Activated T-cell treated with anti-CD3 and anti-CD28 coated beads, Interleukin-2, amount 50 U/mL, for 24 hours (primary cell): ENCODE measurements around the gene CCND1.
"Not testable (repeated sequence)": the region's sequence is repeated elsewhere in the genome, so short reads cannot be mapped to it uniquely, and the experiment has no call there.

Source experiments
- DNase-seq: peaks from one replicate; pipeline ENCODE4 v3.0.0-alpha.2; 2020
- H3K27ac Mint-ChIP-seq: 2 replicates; pipeline ENCODE4 v1.8.0; 2020; ENCODE audit warnings: mild to moderate bottlenecking, mixed read lengths
- H3K27me3 Mint-ChIP-seq: 2 replicates; pipeline ENCODE4 v1.8.0; 2020; ENCODE audit warnings: mixed read lengths
- H3K36me3 Mint-ChIP-seq: 2 replicates; pipeline ENCODE4 v1.8.0; 2020; ENCODE audit warnings: low read depth, mixed read lengths
- H3K4me1 Mint-ChIP-seq: 2 replicates; pipeline ENCODE4 v1.8.0; 2020; ENCODE audit warnings: low read depth, mixed read lengths
- H3K4me3 Mint-ChIP-seq: 2 replicates; pipeline ENCODE4 v1.8.0; 2020; ENCODE audit warnings: mild to moderate bottlenecking, moderate library complexity, mixed read lengths
- H3K9me3 Mint-ChIP-seq: 2 replicates; pipeline ENCODE4 v1.8.0; 2020; ENCODE audit warnings: mixed read lengths

Gene CCND1

DNA sequence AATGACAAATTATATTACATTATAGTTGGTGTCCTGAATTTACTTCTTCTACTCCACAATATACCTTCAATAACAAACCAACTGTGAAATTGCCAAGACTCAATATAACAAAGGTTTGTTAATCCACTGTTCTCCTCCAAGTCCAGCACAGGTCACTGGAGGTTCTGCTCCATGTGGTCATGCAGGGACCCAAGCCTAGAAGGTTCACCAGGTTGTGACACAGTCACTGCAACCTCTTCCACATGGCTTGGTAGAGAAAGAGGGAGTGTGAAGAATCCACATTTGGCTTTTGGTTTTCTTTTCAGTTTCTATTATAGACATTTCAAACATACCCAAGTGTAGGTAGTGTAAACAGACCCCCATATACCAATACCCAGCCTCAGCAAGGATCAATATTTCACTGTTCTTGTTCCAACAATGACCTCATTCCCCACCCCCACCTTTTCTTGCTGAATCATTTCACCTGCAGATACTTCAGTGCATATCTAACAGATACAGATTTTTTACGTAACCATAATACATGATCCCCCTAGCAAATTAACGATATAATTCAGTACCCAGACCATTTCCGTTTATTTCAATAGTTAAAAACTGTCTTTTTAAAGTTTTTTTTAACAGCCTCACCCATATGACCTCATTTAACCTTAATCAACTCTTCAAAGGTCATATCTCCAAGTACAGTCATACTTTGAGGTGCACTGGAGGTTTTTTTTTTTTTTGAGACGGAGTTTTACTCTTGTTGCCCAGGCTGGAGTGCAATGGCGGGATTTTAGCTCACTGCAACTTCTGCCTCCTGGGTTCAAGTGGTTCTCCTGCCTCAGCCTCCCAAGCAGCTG is 48.7 kb downstream of the CCND1 start:
- Mint-ChIP-seq H3K4me3 (no peak overlapping the region), H3K4me1 (peaks cover 15% of the 10 kb centered on the region), H3K27ac (no peak overlapping the region), H3K9me3 (no peaks in the 10 kb centered on the region), H3K27me3 (peaks cover 69% of the 10 kb centered on the region), H3K36me3 (no peaks in the 10 kb centered on the region)
- no peak for DNase-seq

DNA sequence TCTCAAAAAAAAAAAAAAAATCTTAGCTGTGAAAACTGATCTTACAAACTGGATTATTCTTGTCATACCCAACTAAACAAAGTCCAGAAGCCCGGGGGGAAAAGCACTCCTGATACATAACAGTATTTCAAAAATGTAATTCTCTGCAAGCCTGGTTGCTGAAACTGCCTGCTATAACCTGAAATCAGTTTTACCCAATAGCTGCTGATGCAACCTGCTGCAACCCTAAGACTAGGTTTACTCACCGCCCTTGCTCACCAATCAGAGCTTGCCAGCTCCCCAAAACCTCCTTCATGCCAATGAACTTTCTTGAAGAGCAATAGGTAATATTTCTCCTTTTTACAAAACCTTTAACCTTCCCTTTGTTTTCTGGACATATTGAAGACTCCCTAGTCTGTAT is 50.5 kb downstream of the CCND1 start:
- H3K36me3 Mint-ChIP-seq, result no peaks in the 10 kb centered on the region
- no peak for DNase-seq
- H3K27me3 Mint-ChIP-seq, result peaks cover 74% of the 10 kb centered on the region
- H3K4me1 Mint-ChIP-seq, result peaks cover 11% of the 10 kb centered on the region
- H3K9me3 Mint-ChIP-seq, result no peaks in the 10 kb centered on the region
- no peak overlapping the region for H3K4me3 Mint-ChIP-seq
- H3K27ac Mint-ChIP-seq, result no peak overlapping the region

DNA sequence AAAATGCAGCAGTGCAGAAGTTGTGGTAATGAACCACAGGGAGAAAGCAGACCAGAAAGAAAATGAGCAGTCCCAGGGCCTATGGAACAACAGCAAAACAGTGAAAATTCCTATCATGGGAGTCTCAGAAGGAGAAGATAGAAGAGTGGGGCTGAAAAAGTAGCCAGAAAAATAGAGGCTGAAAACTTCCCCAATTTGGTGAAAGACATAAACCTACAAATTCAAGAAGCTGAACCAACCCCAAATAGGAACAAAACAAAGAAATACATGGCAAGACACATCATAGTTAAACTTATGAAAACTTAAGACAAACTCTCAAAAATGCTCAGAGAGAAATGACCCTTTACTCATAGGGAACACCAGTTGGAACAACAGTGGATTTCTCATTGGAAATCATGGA is 51.5 kb downstream of the CCND1 start:
- H3K27me3 Mint-ChIP-seq, result peaks cover 77% of the 10 kb centered on the region
- H3K36me3 Mint-ChIP-seq, result no peaks in the 10 kb centered on the region
- H3K27ac Mint-ChIP-seq, result no peak overlapping the region
- DNase-seq, result no peak
- no peaks in the 10 kb centered on the region for H3K9me3 Mint-ChIP-seq
- peaks cover 11% of the 10 kb centered on the region for H3K4me1 Mint-ChIP-seq
- no peak overlapping the region for H3K4me3 Mint-ChIP-seq

DNA sequence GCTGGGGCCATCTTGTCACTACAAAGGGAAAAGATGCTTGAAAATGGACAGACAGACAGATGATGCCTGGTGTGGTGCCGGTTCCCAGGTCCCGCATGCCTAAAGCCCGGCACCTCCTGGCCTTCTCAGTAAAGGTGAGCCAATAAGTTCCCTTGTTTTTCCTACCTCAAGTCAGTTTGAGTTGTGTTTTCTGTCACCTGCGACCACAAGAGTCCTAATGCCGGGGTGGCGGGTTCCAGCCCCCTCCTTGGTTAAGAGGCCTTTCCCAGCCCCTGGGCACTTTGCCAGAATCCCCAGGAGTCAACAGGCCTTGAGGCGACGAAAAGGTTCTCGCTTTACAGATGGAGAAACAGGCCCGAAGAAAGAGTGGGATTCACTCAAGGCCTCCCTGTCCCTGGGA is 53.8 kb downstream of the CCND1 start:
- Mint-ChIP-seq H3K27ac (no peak overlapping the region), H3K27me3 (peaks cover 81% of the 10 kb centered on the region), H3K36me3 (no peaks in the 10 kb centered on the region), H3K4me1 (peaks cover 1% of the 10 kb centered on the region), H3K4me3 (no peak overlapping the region), H3K9me3 (no peaks in the 10 kb centered on the region)
- no peak for DNase-seq

DNA sequence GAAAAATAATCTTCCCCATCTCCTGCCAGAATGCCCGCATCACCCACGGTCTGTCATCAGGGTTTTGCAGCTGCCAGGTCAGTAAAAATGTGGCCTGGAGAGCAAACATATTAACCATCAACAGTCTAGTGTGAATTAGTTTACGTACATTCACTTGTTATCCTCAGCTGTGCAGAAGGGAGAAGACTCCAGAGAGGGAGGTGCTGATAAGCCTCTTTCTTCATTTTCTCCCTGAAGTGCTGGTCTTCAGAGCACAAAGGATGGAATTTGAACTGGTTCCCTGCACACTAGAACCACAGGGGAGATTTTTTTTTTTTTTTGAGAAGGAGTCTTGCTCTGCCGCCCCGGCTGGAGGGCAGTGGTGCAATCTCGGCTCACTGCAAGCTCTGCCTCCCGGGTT is 54.6 kb downstream of the CCND1 start:
- no peak for DNase-seq
- Mint-ChIP-seq H3K27ac (no peak overlapping the region), H3K36me3 (no peaks in the 10 kb centered on the region), H3K4me1 (no peaks in the 10 kb centered on the region), H3K4me3 (no peak overlapping the region), H3K27me3 (peaks cover 81% of the 10 kb centered on the region), H3K9me3 (no peaks in the 10 kb centered on the region)

DNA sequence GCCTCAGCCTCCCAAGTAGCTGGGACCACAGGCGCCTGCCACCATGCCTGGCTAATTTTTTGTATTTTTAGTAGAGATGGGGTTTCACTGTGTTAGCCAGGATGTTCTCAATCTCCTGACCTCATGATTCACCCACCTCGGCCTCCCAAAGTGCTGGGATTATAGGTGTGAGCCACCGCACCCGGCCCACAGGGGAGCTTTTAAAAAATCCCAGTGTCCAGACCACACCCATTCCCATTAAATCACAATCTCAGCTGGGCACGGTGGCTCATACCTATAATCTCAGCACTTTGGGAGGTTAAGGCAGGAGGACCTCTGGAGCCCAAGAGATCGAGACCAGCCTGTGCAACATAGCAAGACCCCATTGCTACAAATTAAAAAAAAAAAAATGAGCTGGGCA is 55.0 kb downstream of the CCND1 start:
- not testable (repeated sequence) for H3K4me1 Mint-ChIP-seq, H3K36me3 Mint-ChIP-seq, H3K4me3 Mint-ChIP-seq, DNase-seq, H3K27ac Mint-ChIP-seq, H3K9me3 Mint-ChIP-seq
- H3K27me3 Mint-ChIP-seq, result peaks cover 82% of the 10 kb centered on the region

DNA sequence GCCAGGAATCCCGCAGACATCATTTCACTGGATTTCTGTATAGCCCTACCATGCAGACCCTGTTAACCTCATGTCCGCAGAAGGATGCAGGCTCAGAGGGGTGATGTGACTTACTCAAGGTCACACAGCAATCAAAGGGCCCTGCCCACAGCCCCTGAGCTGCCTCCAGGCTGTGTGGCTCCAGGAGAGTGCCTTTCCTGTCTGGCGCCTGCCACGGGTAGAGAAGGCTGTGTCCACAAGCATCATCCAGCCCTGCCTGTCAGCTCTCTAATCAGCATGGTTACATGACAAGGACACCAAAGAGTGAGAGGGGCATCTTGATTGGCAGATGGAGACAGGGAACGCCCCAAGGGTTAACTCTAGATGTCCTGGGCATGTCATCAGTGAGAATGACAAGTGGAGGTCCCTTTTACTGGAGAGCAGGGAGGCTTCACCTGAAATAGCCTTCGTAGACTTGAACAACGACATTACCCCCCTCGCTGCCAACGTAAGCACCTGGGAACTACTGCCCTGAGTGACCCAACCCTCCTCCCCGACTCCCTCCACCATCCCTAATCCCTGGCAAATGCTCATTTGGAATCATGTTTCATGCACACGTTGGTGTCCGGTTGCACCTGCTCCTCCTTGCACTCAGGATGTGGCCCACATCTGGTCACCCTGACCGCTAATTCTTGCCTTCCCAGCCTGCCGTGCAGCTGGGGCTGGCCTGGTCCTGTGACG is 56.0 kb downstream of the CCND1 start:
- Mint-ChIP-seq H3K27me3 (peaks cover 85% of the 10 kb centered on the region), H3K4me1 (no peaks in the 10 kb centered on the region), H3K9me3 (no peaks in the 10 kb centered on the region), H3K4me3 (no peak overlapping the region), H3K36me3 (no peaks in the 10 kb centered on the region), H3K27ac (no peak overlapping the region)
- DNase-seq, result no peak

DNA sequence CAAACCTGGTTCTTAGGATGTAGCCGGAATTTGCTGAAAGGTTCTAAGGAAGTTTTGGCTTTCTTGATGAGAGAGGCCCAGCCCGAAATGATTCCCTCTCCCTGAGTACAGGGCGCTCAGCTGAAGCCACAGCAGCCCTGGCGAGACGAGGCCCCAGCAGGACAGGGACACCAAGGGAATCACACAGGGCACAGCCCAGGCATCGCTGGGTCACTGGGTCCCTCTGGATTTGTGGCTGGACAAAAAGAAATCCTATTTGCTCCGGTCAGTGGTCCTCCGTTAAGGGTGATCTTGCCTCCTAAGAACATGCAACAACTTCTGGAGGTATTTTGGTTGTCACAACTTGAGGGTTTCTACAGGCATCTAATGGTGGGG is 56.5 kb downstream of the CCND1 start:
- Mint-ChIP-seq H3K27me3 (peaks cover 84% of the 10 kb centered on the region), H3K36me3 (no peaks in the 10 kb centered on the region), H3K27ac (no peak overlapping the region), H3K4me3 (no peak overlapping the region), H3K4me1 (no peaks in the 10 kb centered on the region), H3K9me3 (no peaks in the 10 kb centered on the region)
- DNase-seq, result no peak

DNA sequence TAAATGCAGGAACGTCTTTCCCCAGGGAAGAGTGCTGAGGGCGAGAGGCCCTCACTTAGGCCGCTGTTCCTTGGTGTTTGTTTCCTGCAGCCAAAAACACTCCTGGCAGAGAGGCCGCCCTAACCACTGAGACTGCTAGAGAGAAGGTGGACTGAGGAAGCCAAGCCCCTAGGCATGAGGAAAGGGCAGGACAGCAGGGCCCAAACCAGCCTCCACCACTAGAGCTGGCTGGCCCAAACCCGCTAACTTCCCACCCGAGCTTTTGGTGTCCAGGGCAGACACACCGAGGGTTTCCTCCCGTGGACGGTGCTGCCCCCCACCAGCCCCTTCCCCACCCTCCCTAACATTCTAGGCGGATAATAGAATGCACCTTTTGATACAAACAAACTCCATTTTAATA is 56.9 kb downstream of the CCND1 start:
- Mint-ChIP-seq H3K36me3 (no peaks in the 10 kb centered on the region), H3K4me3 (no peak overlapping the region), H3K4me1 (peaks cover 3% of the 10 kb centered on the region), H3K27me3 (peaks cover 85% of the 10 kb centered on the region), H3K9me3 (no peaks in the 10 kb centered on the region), H3K27ac (no peak overlapping the region)
- no peak for DNase-seq

DNA sequence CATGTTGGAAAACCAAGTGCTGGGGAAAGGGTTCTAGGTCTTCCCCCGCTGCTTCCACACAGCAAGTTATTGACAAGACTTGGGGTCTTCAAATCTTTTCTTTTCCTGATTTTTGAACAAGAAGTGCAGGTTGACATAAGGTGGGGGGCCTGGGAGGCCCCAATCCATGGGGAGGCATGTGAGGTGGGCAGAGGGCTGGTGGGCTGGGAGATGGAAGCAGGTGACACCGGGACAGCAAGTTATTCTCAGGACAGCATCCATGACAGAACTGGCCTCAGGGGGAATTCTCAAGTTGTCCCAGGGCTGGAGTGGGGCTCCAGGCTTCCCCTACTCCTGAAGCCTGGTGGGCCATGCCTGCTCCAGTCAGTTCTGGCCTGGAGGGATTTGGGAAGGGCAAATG is 57.4 kb downstream of the CCND1 start:
- DNase-seq, result no peak
- peaks cover 90% of the 10 kb centered on the region for H3K27me3 Mint-ChIP-seq

DNA sequence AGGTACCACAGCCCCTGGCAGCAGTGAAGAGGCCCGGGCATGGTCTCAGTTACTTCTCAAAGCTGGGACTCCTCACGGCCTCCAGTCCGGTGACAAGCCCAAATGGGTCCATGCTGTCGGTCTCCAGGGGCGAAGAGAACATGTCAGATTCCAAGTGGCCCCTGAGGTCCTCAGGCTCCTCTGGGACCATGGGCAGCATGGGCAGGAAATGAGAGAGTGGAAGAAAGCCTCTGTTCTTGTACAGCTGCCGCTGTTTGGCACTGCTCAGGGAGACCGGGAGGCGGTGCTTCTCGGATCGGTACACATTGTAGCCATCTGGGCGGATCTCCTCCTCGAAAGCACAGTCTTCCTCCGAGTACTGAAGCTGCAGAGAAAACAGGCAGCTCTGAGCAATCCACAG is 58.3 kb downstream of the CCND1 start:
- Mint-ChIP-seq H3K9me3 (no peaks in the 10 kb centered on the region), H3K4me1 (peaks cover 6% of the 10 kb centered on the region), H3K27me3 (peaks cover 84% of the 10 kb centered on the region), H3K27ac (no peak overlapping the region), H3K36me3 (no peaks in the 10 kb centered on the region), H3K4me3 (no peak overlapping the region)
- no peak for DNase-seq

More for the DNA sequence above, 57.4 kb downstream of the CCND1 start:
- Mint-ChIP-seq H3K36me3 (no peaks in the 10 kb centered on the region), H3K27ac (no peak overlapping the region), H3K4me3 (no peak overlapping the region), H3K4me1 (peaks cover 6% of the 10 kb centered on the region), H3K9me3 (no peaks in the 10 kb centered on the region)

DNA sequence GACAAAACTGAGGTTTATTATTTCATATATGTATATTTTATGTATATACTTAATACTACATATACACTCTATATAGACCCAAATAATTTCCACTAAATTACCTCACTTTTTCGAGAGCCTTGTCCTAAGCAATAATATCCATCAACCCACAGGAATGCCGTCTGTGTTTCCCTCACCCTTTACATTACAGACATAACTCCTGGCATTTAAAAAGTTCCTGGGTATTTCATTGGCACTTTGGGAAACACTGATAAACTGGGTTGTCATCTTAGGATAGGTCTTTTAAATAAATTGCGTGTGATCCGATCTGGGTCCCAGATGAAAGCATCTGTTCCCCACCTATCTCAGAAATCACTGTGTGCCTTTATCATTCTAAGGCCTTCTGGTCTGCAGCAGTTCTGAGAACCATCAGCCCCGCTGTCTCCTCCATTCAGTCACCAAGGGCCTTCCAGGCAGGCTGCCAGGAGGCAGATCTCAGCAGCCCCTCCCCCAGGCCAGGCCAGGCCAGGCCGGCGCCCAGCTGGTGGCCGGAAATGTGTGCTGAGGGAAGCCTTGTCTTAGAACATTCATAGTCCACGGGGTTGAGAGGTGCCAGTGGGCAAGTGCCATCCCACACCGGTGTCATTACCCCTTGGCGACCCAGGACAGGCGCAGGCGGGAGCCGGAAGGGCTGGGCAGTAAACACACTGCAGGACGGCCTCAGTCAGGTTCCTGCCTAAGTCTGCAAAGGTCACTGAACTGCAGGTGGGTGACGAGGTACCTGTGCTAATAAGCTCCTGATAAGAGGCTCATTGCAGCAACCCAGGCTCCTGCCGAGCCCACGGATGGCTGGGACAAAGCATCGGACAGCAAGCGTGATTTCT is 59.6 kb downstream of the CCND1 start:
- no peak for DNase-seq
- Mint-ChIP-seq H3K9me3 (no peaks in the 10 kb centered on the region), H3K36me3 (no peaks in the 10 kb centered on the region), H3K4me1 (peaks cover 11% of the 10 kb centered on the region), H3K27me3 (peaks cover 83% of the 10 kb centered on the region), H3K27ac (no peak overlapping the region), H3K4me3 (no peak overlapping the region)

DNA sequence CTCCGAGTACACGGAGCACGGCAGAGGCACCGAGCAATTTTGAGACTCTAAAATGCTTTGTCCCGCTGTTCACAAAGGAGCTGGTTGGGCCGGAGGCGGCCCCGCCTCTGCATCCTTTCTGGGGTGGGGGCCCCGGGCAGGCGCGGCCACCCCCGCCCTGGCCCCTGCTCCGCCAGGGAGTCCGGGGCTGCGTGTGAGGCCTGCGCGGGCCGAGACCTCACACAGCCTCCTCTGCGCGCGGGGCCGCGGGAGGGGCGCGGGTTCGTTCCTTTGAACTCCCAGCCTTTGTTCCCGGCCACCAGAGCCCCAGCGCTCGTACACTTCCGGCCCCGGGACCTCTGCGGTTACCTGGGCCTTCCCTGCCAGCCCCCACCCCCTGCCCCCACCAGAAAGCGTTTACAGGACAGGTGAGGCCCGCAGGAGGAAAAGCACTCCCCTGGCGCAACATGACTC is 61.3 kb downstream of the CCND1 start:
- Mint-ChIP-seq H3K27ac (no peak overlapping the region), H3K9me3 (no peaks in the 10 kb centered on the region), H3K4me1 (peaks cover 11% of the 10 kb centered on the region), H3K36me3 (no peaks in the 10 kb centered on the region), H3K27me3 (peaks cover 83% of the 10 kb centered on the region), H3K4me3 (no peak overlapping the region)
- no peak for DNase-seq

DNA sequence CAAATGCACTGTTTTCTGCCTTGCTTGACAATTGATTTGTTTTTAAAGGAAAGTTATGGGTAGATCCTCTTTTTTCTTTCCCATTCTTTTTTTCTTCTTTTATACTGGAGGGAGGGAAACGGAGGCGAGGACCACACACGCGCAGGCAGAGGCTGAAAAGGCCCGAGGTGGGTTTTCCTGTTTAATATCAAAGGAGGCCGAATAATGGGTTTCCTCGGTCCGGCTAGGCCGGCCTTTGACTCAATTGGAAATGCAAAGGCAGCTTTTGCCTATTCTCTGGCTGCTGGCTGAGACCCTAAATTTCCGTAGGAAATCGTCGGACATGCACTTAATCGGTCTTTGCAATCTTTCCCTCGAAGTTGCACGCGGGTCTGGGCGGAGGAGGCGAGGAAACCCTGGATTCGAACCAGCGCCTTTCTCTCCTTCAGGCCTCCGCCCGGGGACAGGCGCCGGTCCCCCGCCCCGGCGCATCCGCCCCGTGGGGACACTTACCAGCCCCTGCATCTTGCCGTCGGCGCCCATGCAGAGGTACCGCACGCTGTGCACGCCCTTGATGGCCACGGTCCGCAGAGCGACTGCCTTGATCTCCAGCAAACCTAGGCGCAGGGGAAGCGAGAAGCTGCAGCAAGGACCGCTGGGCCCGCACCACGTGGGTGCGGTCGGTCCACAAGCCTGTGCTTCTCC is 62.0 kb downstream of the CCND1 start:
- Mint-ChIP-seq H3K36me3 (no peaks in the 10 kb centered on the region), H3K27ac (no peak overlapping the region), H3K27me3 (peaks cover 80% of the 10 kb centered on the region), H3K4me1 (peaks cover 11% of the 10 kb centered on the region), H3K9me3 (no peaks in the 10 kb centered on the region), H3K4me3 (no peak overlapping the region)
- no peak for DNase-seq
